Activated CD4-positive, alpha-beta memory T cell treated with anti-CD3 and anti-CD28 coated beads, Interleukin-2, amount 10 ng/mL, durations not matched to agents 7 days and 5 days (primary cell): ENCODE results near the gene LRRC42. TPM values are rescaled to one million over a fixed set of nuclear protein-coding genes. Genes with fewer than 3 reads are reported as not detected.
"Not testable (repeated sequence)": the region's sequence is repeated elsewhere in the genome, so short reads cannot be mapped to it uniquely, and the experiment has no call there.

ENCODE experiments used
- CTCF ChIA-PET: fragments of 350-600 bp; sonication (Branson Sonifier 250); formaldehyde crosslinking; loops from one replicate; lab custom pipeline; 2021; ENCODE audit warnings: antibody characterized with exemption, inconsistent platforms; lab: Charles Lee
- POLR2A ChIA-PET: fragments of 350-600 bp; sonication (Branson Sonifier 250); formaldehyde crosslinking; loops from one replicate; lab custom pipeline; 2021; ENCODE audit warnings: antibody characterized with exemption; lab: Charles Lee
- DNase-seq: peaks from one replicate; pipeline ENCODE4 v3.0.0-alpha.2; 2020
- H3K27ac Mint-ChIP-seq: one replicate; pipeline ENCODE4 v1.8.0; 2021; ENCODE audit warnings: mild to moderate bottlenecking, mixed read lengths
- H3K27me3 Mint-ChIP-seq: one replicate; pipeline ENCODE4 v1.8.0; 2021; ENCODE audit warnings: mixed read lengths
- H3K36me3 Mint-ChIP-seq: one replicate; pipeline ENCODE4 v1.8.0; 2021; ENCODE audit warnings: low read depth, mixed read lengths
- H3K4me1 Mint-ChIP-seq: one replicate; pipeline ENCODE4 v1.8.0; 2021; ENCODE audit warnings: mixed read lengths
- H3K4me3 Mint-ChIP-seq: one replicate; pipeline ENCODE4 v1.8.0; 2021; ENCODE audit warnings: mild to moderate bottlenecking, mixed read lengths
- H3K9me3 Mint-ChIP-seq: one replicate; pipeline ENCODE4 v1.8.0; 2021; ENCODE audit warnings: mixed read lengths
- total RNA-seq, 2 experiments: library from RNA; stranded (reverse); gene quantifications; one replicate each; pipeline ENCODE4 v1.2.3, GENCODE V29; 2021

Gene LRRC42
- total RNA-seq, 2 experiments from 2014 or later = 19.9 to 20.8 TPM

DNA sequence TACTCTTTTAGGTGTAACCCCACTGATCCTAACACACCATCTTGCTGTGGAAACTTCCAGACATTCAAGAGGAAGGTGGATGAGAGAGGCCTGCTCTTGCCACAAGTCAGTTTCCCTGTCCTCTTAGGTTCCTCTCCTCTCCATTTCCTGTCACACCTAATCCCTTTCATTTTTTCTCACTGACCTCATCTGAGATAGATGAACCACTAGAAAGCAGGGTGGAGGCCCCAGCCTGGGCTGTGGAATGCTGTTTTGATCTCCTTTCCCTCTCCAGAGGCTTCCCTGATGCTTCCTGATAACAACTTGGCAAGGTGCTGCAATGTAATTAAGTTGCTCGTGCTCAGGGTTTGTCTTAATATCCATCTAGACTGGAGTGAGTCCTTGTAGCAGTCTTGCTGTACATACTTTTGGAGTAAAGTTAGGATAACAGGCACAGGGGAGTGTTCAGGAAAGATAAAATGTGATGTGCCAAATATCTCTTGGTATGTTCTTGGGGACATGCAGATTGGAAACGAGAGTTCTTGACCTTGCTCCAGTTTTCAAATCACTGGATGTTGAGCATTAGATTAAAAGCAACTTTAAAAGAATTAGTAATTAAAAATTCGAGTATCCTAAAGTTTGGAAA is 11.2 kb downstream of the LRRC42 start:
- H3K27me3 Mint-ChIP-seq = no peaks in the 10 kb centered on the region
- POLR2A ChIA-PET = interaction anchor here (1.3 to 1.4 kb wide), 2 partner anchors 9 to 11 kb away, joined by 4 to 9 read pairs; partner anchors contain the start of genes IFT25 and LRRC42
- no peak overlapping the region for H3K4me3 Mint-ChIP-seq
- H3K36me3 Mint-ChIP-seq = peaks cover 31% of the 10 kb centered on the region
- peaks cover 15% of the 10 kb centered on the region for H3K4me1 Mint-ChIP-seq
- CTCF ChIA-PET = interaction anchor here (1.2 to 4.9 kb wide), 5 partner anchors 8 to 97 kb away, joined by 4 to 122 read pairs (median 32); partner anchors contain the start of genes IFT25 and LRRC42
- no peak for DNase-seq
- H3K9me3 Mint-ChIP-seq = no peaks in the 10 kb centered on the region
- peak overlapping the region; percentile 7 for H3K27ac Mint-ChIP-seq

DNA sequence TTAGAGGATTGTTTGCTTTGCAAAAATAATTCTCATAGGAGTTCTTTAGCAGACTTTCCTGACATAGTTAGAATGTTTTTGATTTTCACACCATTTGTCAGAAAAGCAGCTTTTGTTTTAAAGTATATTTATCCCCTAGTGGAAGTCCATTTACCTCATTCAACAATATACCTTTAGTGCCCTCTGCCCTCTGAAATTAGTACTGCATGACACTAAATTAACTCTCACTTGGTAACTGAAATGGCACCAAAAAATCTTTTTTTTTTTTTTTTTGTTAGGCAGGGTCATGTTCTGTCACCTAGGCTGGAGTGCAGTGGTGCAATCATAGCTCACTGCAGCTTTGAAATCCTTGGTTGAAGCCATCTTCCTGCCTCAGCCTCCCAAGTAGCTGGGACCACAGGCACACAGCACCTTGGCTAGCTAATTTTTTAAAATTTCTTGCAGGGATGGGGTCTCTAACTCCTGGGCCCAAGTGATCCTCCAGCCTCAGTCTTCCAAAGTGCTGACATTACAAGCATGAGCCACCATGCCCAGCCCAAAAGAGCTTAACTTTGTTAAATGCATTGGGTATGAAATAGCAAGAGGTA is 13.6 kb downstream of the LRRC42 start:
- no peaks in the 10 kb centered on the region for H3K9me3 Mint-ChIP-seq
- no peak overlapping the region for H3K4me3 Mint-ChIP-seq
- ChIA-PET CTCF (interaction anchor here (0.7 to 4.9 kb wide), 44 partner anchors 10 to 869 kb away, joined by 3 to 122 read pairs (median 4); partner anchors contain the start of genes IFT25, LRRC42, NDC1 and YIPF1), POLR2A (interaction anchor here (1.2 to 1.9 kb wide), 4 partner anchors 12 to 99 kb away, joined by 3 to 11 read pairs (median 8); partner anchors contain the start of genes IFT25 and LRRC42)
- no peak overlapping the region for H3K27ac Mint-ChIP-seq
- H3K4me1 Mint-ChIP-seq = peaks cover 23% of the 10 kb centered on the region
- no peak for DNase-seq
- no peaks in the 10 kb centered on the region for H3K27me3 Mint-ChIP-seq
- peaks cover 35% of the 10 kb centered on the region for H3K36me3 Mint-ChIP-seq

DNA sequence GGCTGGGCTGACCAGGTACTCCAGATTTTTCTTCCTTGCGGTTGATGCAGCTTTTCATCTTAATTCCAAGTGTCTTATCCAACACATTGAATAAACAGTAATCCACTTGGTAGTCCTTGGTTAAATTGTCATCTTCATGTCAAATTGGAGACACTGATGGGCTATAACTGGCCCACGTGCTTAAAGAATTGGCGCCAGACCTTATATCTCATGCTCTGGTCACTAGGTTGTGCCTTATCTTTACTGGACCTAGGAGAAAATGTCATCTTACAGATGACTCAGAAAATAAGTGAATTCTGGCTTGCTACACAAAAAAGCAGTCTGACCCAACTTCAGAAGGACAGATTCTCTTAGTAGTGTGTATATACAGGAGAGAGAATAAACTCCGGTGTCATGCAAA is 16.2 kb downstream of the LRRC42 start:
- H3K4me1 Mint-ChIP-seq = peaks cover 12% of the 10 kb centered on the region
- no peak overlapping the region for H3K27ac Mint-ChIP-seq
- H3K27me3 Mint-ChIP-seq = no peaks in the 10 kb centered on the region
- peaks cover 42% of the 10 kb centered on the region for H3K36me3 Mint-ChIP-seq
- DNase-seq = no peak
- no peak overlapping the region for H3K4me3 Mint-ChIP-seq
- ChIA-PET CTCF (interaction anchor here (1.3 to 4.9 kb wide), 3 partner anchors 15 to 102 kb away, joined by 4 to 122 read pairs (median 4); no protein-coding TSS in a partner anchor), POLR2A (no interaction called here)
- H3K9me3 Mint-ChIP-seq = no peaks in the 10 kb centered on the region

DNA sequence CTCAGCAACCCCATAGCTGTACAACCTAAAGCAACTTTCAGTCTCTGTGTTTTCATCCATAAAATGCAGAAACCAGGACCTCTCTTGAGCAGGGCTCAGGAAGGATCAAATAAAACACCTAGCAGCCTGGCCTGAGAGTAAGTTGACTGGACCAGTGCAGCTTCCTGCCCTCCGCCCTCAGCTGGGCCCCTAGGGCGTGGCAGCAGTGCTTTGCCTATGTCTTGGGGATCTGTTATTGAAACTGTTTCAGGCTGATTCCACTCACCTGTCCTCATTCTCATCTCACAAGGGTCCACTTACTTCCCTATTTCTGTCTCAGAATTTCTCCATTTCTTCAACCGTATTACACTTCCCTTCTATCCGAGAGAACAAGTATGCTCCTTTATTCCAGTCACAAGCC is 17.3 kb downstream of the LRRC42 start:
- POLR2A ChIA-PET = no interaction called here
- H3K27ac Mint-ChIP-seq = no peak overlapping the region
- H3K27me3 Mint-ChIP-seq = no peaks in the 10 kb centered on the region
- no peak for DNase-seq
- no peaks in the 10 kb centered on the region for H3K9me3 Mint-ChIP-seq
- CTCF ChIA-PET = interaction anchor here (0.6 to 1.3 kb wide), 2 partner anchors 16 to 71 kb away, joined by 3 to 4 read pairs; no protein-coding TSS in a partner anchor
- no peak overlapping the region for H3K4me3 Mint-ChIP-seq
- H3K4me1 Mint-ChIP-seq = peaks cover 9% of the 10 kb centered on the region
- peaks cover 50% of the 10 kb centered on the region for H3K36me3 Mint-ChIP-seq

DNA sequence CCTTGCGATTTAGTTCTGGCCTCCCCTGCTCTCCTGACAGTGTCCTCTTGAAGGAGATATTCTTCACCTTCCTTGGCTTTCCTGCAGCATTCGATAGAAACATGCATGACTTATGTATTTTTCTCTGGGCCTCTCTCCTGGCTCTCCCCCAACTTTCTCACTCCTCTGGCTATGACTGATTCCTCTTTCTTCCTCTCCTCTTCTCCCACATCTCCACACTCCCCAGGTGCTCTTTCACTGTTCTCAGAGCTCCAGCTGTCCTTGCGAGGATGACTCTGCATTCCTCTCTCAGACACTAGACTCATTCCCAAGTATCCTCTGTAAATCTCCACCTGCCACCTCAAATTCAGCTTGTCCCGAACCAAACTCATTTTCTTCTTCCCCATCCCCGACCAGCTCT is 18.0 kb downstream of the LRRC42 start:
- ChIA-PET POLR2A (no interaction called here), CTCF (interaction anchor here (0.6 kb wide), 1 partner anchor 72 kb away, joined by 3 read pairs; no protein-coding TSS in a partner anchor)
- H3K4me1 Mint-ChIP-seq = peaks cover 9% of the 10 kb centered on the region
- peaks cover 51% of the 10 kb centered on the region for H3K36me3 Mint-ChIP-seq
- no peak overlapping the region for H3K4me3 Mint-ChIP-seq
- H3K9me3 Mint-ChIP-seq = no peaks in the 10 kb centered on the region
- H3K27ac Mint-ChIP-seq = no peak overlapping the region
- no peaks in the 10 kb centered on the region for H3K27me3 Mint-ChIP-seq
- no peak for DNase-seq

DNA sequence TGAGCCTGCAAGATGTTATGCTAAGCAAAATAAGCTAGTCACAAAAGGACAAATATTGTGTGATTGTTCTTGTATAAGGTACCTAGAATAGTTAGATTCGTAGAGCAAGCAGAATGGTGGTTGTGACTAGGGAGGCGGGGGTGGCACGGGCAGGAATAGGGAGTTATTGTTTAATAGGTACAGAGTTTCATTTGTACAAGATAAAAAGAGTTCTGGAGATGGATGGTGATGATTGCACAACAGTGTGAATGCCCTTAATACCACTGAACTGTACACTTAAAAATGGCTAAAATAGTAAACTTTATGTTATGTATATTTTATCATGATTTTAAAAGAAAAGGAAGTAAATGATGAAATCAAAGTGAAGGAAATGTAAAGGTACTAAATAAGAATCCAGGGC is 20.6 kb downstream of the LRRC42 start:
- Mint-ChIP-seq H3K4me3 (no peak overlapping the region), H3K9me3 (no peaks in the 10 kb centered on the region), H3K27ac (no peak overlapping the region), H3K27me3 (no peaks in the 10 kb centered on the region), H3K36me3 (peaks cover 48% of the 10 kb centered on the region), H3K4me1 (peaks cover 11% of the 10 kb centered on the region)
- ChIA-PET CTCF (interaction anchor here (1.4 kb wide), 1 partner anchor 106 kb away, joined by 4 read pairs; no protein-coding TSS in a partner anchor), POLR2A (interaction anchor here (1.2 to 1.5 kb wide), 2 partner anchors 10 to 19 kb away, joined by 3 to 4 read pairs; no protein-coding TSS in a partner anchor)
- no peak for DNase-seq

DNA sequence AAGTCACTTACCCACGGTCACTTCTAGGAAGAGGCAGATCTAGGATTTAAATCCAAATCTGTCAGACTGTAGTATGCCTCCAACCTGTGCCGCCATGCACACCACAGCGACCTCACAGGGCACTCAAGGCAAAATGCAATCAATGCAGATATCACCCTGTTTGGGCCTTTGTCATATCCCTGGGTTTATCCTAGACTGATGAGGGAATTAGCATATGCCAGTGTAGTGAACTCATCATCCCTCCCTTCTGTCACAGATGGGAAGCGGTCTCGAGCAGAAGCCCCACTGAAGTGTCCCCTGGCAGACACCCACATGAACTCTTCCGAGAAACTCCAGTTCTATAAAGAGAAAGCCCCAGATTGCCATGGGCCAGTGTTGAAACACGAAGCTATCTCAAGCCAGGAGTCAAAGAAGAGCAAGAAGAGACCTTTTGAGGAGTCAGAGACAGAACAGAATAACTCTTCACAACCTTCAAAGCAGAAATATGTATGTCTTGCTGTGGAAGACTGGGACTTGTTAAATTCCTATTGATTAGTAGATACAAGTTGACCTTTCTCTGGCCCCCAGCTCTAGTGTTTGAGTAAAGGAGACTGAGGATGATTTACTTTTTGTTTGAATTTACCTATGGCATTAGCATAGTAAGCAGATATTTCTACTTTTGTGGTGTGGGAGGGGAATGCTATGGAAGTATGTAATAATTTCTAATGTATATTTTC is 21.4 kb downstream of the LRRC42 start:
- no peaks in the 10 kb centered on the region for H3K9me3 Mint-ChIP-seq
- H3K27ac Mint-ChIP-seq = no peak overlapping the region
- ChIA-PET POLR2A (no interaction called here), CTCF (no interaction called here)
- DNase-seq = no peak
- no peak overlapping the region for H3K4me3 Mint-ChIP-seq
- peaks cover 44% of the 10 kb centered on the region for H3K36me3 Mint-ChIP-seq
- H3K4me1 Mint-ChIP-seq = peaks cover 11% of the 10 kb centered on the region
- no peaks in the 10 kb centered on the region for H3K27me3 Mint-ChIP-seq

DNA sequence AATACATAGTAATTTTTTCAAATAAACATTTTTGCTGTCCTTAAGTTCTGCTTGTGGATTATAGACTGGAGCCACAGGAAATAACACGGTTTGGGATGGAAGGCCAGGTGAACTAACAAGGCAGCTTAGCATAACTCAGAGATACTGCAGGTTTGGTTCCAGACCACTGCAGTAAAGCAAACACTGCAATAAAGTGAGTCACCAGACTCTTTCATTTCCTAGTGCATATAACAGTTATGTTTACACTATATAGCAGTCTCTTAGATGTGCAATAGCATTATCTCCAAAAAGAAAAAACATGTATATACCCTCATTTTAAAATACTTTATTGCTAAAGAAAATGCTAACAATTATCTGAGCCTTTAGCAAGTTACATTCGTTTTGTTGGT is 22.0 kb downstream of the LRRC42 start:
- ChIA-PET CTCF (no interaction called here), POLR2A (no interaction called here)
- H3K4me3 Mint-ChIP-seq = no peak overlapping the region
- DNase-seq = no peak
- H3K36me3 Mint-ChIP-seq = peaks cover 40% of the 10 kb centered on the region
- H3K4me1 Mint-ChIP-seq = peaks cover 11% of the 10 kb centered on the region
- no peaks in the 10 kb centered on the region for H3K9me3 Mint-ChIP-seq
- H3K27ac Mint-ChIP-seq = no peak overlapping the region
- H3K27me3 Mint-ChIP-seq = no peaks in the 10 kb centered on the region

DNA sequence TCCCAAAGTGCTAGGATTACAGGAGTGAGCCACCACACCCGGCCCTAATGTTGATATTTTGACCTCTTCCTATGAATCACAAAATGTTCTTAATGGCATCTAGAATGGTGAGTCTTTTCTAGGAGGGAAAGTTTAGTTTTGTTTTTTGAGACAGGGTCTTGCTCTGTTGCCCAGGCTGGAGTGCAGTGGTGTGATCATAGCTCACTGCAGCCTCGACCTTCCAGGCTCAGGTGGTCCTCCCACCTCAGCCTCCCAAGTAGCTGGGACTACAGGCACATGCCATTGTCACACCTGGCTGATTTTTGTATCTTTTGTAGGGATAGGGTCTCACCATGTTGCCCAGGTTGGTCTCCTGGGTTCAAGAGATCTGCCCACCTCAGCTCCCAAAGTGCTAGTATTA is 23.2 kb downstream of the LRRC42 start:
- H3K27me3 Mint-ChIP-seq, DNase-seq, H3K27ac Mint-ChIP-seq, H3K9me3 Mint-ChIP-seq, H3K4me3 Mint-ChIP-seq, H3K4me1 Mint-ChIP-seq, POLR2A ChIA-PET: not testable (repeated sequence)
- H3K36me3 Mint-ChIP-seq = peaks cover 36% of the 10 kb centered on the region
- CTCF ChIA-PET = interaction anchor here (1.8 kb wide), 1 partner anchor 10 kb away, joined by 9 read pairs; no protein-coding TSS in a partner anchor

DNA sequence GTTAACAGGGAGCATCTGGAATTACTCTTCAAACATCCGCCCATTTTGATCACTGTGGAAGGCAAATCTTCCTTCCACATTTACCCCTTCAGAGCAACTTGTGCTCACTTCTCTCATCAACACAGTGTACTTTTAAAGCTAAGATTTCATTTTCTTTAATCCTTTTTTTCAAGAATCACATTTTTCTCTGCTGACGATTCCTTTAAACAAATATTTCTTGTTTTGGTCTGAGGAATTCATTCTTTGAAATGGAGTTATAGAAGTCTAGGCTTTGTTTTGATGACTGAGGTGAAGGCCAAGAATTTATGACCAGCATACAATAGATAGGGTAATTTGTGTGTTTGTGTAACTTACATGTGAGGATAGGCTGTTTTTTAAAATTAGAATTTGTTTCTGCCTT is 25.6 kb downstream of the LRRC42 start:
- H3K4me3 Mint-ChIP-seq = no peak overlapping the region
- peaks cover 29% of the 10 kb centered on the region for H3K36me3 Mint-ChIP-seq
- H3K9me3 Mint-ChIP-seq = no peaks in the 10 kb centered on the region
- POLR2A ChIA-PET = no interaction called here
- H3K27ac Mint-ChIP-seq = no peak overlapping the region
- no peaks in the 10 kb centered on the region for H3K27me3 Mint-ChIP-seq
- peaks cover 2% of the 10 kb centered on the region for H3K4me1 Mint-ChIP-seq
- CTCF ChIA-PET = interaction anchor here (1.1 kb wide), 1 partner anchor 111 kb away, joined by 3 read pairs; no protein-coding TSS in a partner anchor
- no peak for DNase-seq

DNA sequence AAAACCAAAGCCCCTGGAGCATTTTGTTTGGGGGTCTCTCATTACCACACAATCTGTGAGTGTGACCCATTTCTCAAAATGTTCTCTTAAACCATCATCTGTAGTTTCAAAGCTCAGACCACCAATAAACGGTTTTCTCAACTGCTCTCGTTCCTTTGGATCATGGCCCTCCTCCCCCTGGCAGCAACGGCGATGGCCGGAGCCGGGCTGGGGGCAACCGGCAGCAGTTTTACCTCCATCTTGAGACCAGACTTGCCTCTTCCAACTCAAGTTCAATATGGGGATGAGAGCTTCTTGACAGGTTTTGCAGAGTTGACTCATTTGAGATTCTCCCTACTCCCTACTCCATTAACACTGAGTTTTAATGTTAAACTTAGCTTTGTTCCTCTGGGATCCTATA is 29.7 kb downstream of the LRRC42 start:
- POLR2A ChIA-PET = no interaction called here
- CTCF ChIA-PET = interaction anchor here (0.6 to 1.0 kb wide), 2 partner anchors 115 to 691 kb away, joined by 4 read pairs; no protein-coding TSS in a partner anchor
- H3K9me3 Mint-ChIP-seq = no peaks in the 10 kb centered on the region
- H3K4me3 Mint-ChIP-seq = no peak overlapping the region
- H3K27me3 Mint-ChIP-seq = no peaks in the 10 kb centered on the region
- DNase-seq = no peak
- no peak overlapping the region for H3K27ac Mint-ChIP-seq
- H3K4me1 Mint-ChIP-seq = peaks cover 2% of the 10 kb centered on the region
- H3K36me3 Mint-ChIP-seq = peaks cover 6% of the 10 kb centered on the region

DNA sequence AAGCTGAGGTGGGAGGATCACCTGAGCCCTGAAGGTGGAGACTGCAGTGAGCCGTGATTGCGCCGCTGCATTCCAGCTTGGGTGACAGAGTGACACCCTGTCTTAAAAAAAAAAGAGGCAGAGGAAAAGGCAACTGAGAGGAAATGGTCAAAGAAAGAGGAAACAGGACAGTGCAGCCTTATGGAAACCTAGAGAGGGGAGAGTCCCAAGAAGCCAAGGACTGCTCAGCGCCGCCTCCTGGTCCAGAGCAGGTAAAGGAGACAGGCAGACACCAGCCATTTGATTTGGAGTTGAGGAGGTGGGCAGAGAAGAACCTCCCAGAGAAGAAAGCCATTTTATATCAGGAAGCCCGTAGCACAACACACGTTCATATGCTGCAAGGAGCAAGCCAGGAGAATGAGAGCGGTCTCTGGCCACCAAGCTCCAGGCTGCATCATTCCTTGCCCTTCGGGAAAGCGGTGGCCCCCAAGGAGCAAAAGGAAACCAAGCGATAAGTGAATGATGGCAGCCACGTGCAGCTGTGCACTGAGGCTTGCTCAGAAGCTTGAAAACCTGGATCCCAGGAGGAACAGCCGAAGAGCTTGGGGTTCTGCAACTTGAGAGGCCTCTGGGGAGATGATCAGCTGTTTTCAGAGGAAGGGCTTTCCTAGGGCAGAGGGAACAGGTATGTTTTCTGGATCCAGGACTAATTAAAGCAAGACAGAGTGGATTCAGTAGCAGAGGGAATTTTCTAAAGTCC is 33.7 kb downstream of the LRRC42 start:
- H3K9me3 Mint-ChIP-seq = no peaks in the 10 kb centered on the region
- no peak overlapping the region for H3K27ac Mint-ChIP-seq
- CTCF ChIA-PET = no interaction called here
- no peak for DNase-seq
- H3K4me1 Mint-ChIP-seq = no peaks in the 10 kb centered on the region
- POLR2A ChIA-PET = no interaction called here
- no peaks in the 10 kb centered on the region for H3K36me3 Mint-ChIP-seq
- H3K27me3 Mint-ChIP-seq = no peaks in the 10 kb centered on the region
- H3K4me3 Mint-ChIP-seq = no peak overlapping the region
